H1 (cell line): ENCODE data around the gene AGAP1. TPM values are rescaled to one million over a fixed set of nuclear protein-coding genes. Genes with fewer than 3 reads are reported as not detected.

Source experiments
- CTCF ChIA-PET: fragments of 300-600 bp; sonication (Branson Sonifier 250); formaldehyde crosslinking; loops from one replicate; lab custom pipeline; 2021; ENCODE audit not compliant: partially characterized antibody; lab: Charles Lee
- POLR2A ChIA-PET: fragments of 300-600 bp; sonication (Branson Sonifier 250); formaldehyde crosslinking; loops from one replicate; lab custom pipeline; 2021; ENCODE audit warnings: inconsistent platforms; ENCODE audit not compliant: partially characterized antibody; lab: Charles Lee
- DNase-seq, 2 experiments: peaks; one replicate each; pipeline versions ENCODE4 v3.0.0 to v3.0.0-alpha.2; 2010 to 2022; ENCODE audit warnings: low spot score in 2 of 2, low read depth in 1 of 2, mixed read lengths in 1 of 2
- FAIRE-seq: peaks from 2 replicates; lab custom pipeline; 2011; peaks lifted over from hg19 to GRCh38; lab: Jason Lieb, UNC
- H2AFZ ChIP-seq: 2 replicates; pipeline ENCODE4 v1.8.1; 2012; ENCODE audit warnings: low read length, inconsistent platforms
- H2AK5ac ChIP-seq: 2 replicates; pipeline ENCODE4 v1.6.1; 2013; ENCODE audit warnings: low read depth, low read length
- H2BK120ac ChIP-seq: replicated peaks from 2 replicates; pipeline ENCODE3; 2013; ENCODE audit warnings: low read depth, low read length, inconsistent platforms
- H2BK12ac ChIP-seq: 2 replicates; pipeline ENCODE4 v1.6.1; 2013; ENCODE audit warnings: low read depth, low read length
- H2BK15ac ChIP-seq: 2 replicates; pipeline ENCODE4 v1.6.1; 2013; ENCODE audit warnings: low read length
- H2BK20ac ChIP-seq: 2 replicates; pipeline ENCODE4 v1.6.1; 2013; ENCODE audit warnings: low read length
- H2BK5ac ChIP-seq: 2 replicates; pipeline ENCODE4 v1.6.1; 2013; ENCODE audit warnings: low read depth, low read length
- H3K14ac ChIP-seq: 2 replicates; pipeline ENCODE4 v1.6.1; 2013; ENCODE audit warnings: inconsistent platforms; ENCODE audit not compliant: insufficient read length
- H3K18ac ChIP-seq: 2 replicates; pipeline ENCODE4 v1.6.1; 2013; ENCODE audit warnings: low read length; ENCODE audit errors: extremely low read depth
- H3K23ac ChIP-seq: 2 replicates; pipeline ENCODE4 v1.6.1; 2013; ENCODE audit warnings: inconsistent platforms; ENCODE audit not compliant: insufficient read length
- H3K23me2 ChIP-seq: 2 replicates; pipeline ENCODE4 v1.6.1; 2013; ENCODE audit warnings: low read depth, low read length
- H3K27ac ChIP-seq: 2 replicates; pipeline ENCODE4 v1.6.1; 2011; ENCODE audit warnings: low read depth, low read length, inconsistent platforms
- H3K27me3 ChIP-seq, 4 experiments: replicated peaks in 1 of 4; 1 replicate in 1 of 4; 2 replicates in 3 of 4; pipeline versions ENCODE4 v1.6.1 to v1.8.1; 2011 to 2013; ENCODE audit warnings: low read length in 3 of 4, mild to moderate bottlenecking in 3 of 4, inconsistent platforms in 2 of 4, mixed read lengths in 2 of 4, moderate library complexity in 1 of 4; ENCODE audit not compliant: control insufficient read depth in 3 of 4, insufficient read depth in 3 of 4; ENCODE audit errors: extremely low read depth in 1 of 4
- H3K36me3 ChIP-seq, 4 experiments: 2 replicates each; pipeline versions ENCODE4 v1.6.1 to v1.8.1; 2011 to 2013; ENCODE audit warnings: mild to moderate bottlenecking in 4 of 4, low read length in 3 of 4, moderate library complexity in 2 of 4, control low read depth in 1 of 4, inconsistent platforms in 1 of 4; ENCODE audit not compliant: insufficient read depth in 4 of 4, control insufficient read depth in 2 of 4
- H3K4ac ChIP-seq: replicated peaks from 2 replicates; pipeline ENCODE3; 2013; ENCODE audit warnings: low read length, low read depth, mixed read lengths, inconsistent platforms; ENCODE audit not compliant: insufficient read length
- H3K4me1 ChIP-seq, 4 experiments: replicated peaks in 1 of 4; 1 replicate in 1 of 4; 2 replicates in 3 of 4; pipeline versions ENCODE4 v1.6.1 to v1.8.1; 2011 to 2013; ENCODE audit warnings: low read length in 3 of 4, inconsistent platforms in 2 of 4, mixed read lengths in 1 of 4; ENCODE audit not compliant: insufficient read depth in 4 of 4, control insufficient read depth in 3 of 4
- H3K4me2 ChIP-seq, 2 experiments: 2 replicates each; pipeline versions ENCODE4 v1.6.1 to v1.8.1; 2011 to 2013; ENCODE audit warnings: low read depth in 2 of 2, low read length in 2 of 2, control low read depth in 1 of 2, inconsistent platforms in 1 of 2, mild to moderate bottlenecking in 1 of 2; ENCODE audit not compliant: insufficient read depth in 1 of 2
- H3K4me3 ChIP-seq, 4 experiments: fragments of 200-600, 300-600 bp in 1 of 4; sonication (generic), shearing (Covaris generic), sonication (Bioruptor Twin) in 1 of 4; 2 replicates each; pipeline versions ENCODE4 v1.5.1 to v1.8.1; 2011 to 2016; ENCODE audit warnings: low read length in 4 of 4, low read depth in 3 of 4, control low read depth in 2 of 4, inconsistent platforms in 2 of 4, mild to moderate bottlenecking in 2 of 4, mixed read lengths in 1 of 4, moderate library complexity in 1 of 4; ENCODE audit not compliant: insufficient read depth in 2 of 4; ENCODE audit errors: extremely low read depth in 1 of 4
- H3K56ac ChIP-seq: replicated peaks from 2 replicates; pipeline ENCODE3; 2013; ENCODE audit warnings: low read depth, mild to moderate bottlenecking, mixed read lengths, low read length, inconsistent platforms; ENCODE audit not compliant: insufficient read length
- H3K79me1 ChIP-seq: 2 replicates; pipeline ENCODE4 v1.6.1; 2013; ENCODE audit warnings: low read depth, low read length, control low read depth
- H3K79me2 ChIP-seq, 2 experiments: 2 replicates each; pipeline versions ENCODE4 v1.6.1 to v1.8.1; 2012 to 2013; ENCODE audit warnings: low read length in 2 of 2, mild to moderate bottlenecking in 2 of 2, inconsistent platforms in 1 of 2; ENCODE audit not compliant: insufficient read depth in 2 of 2, control insufficient read depth in 1 of 2
- H3K9ac ChIP-seq, 4 experiments: replicated peaks in 1 of 4; 1 replicate in 1 of 4; 2 replicates in 3 of 4; pipeline versions ENCODE4 v1.6.1 to v1.8.1; 2011 to 2013; ENCODE audit warnings: low read depth in 3 of 4, low read length in 3 of 4, control low read depth in 2 of 4, mild to moderate bottlenecking in 2 of 4, moderate library complexity in 2 of 4, inconsistent platforms in 1 of 4; ENCODE audit errors: extremely low read depth in 1 of 4
- H3K9me3 ChIP-seq, 2 experiments: 2 replicates each; pipeline versions ENCODE4 v1.6.1 to v1.8.1; 2012 to 2013; ENCODE audit warnings: mild to moderate bottlenecking in 2 of 2, moderate library complexity in 2 of 2, control low read depth in 1 of 2, inconsistent platforms in 1 of 2, low read depth in 1 of 2, low read length in 1 of 2, mixed read lengths in 1 of 2; ENCODE audit not compliant: insufficient read depth in 2 of 2
- H4K20me1 ChIP-seq, 2 experiments: replicated peaks in 1 of 2; 2 replicates each; pipeline versions ENCODE3 to v1.8.1; 2011 to 2013; ENCODE audit warnings: inconsistent platforms in 2 of 2, low read length in 2 of 2, mild to moderate bottlenecking in 1 of 2; ENCODE audit not compliant: insufficient read depth in 2 of 2, control insufficient read depth in 1 of 2
- H4K5ac ChIP-seq: 2 replicates; pipeline ENCODE4 v1.6.1; 2013; ENCODE audit warnings: low read length, low read depth, mixed read lengths, inconsistent platforms; ENCODE audit not compliant: insufficient read length
- H4K8ac ChIP-seq: 2 replicates; pipeline ENCODE4 v1.8.0; 2013; ENCODE audit warnings: mild to moderate bottlenecking, moderate library complexity, low read length, inconsistent platforms; ENCODE audit not compliant: insufficient read depth; ENCODE audit errors: extremely low read depth
- H4K91ac ChIP-seq: replicated peaks from 2 replicates; pipeline ENCODE3; 2013; ENCODE audit warnings: low read length, mixed read lengths, inconsistent platforms; ENCODE audit not compliant: insufficient read length
- GTF2F1 ChIP-seq: IDR thresholded peaks from 2 replicates; pipeline ENCODE4 v1.6.1; 2012; ENCODE audit warnings: low read depth, low read length, improper control_type of control experiment, borderline replicate concordance
- RAD21 ChIP-seq, 2 experiments: IDR thresholded peaks in 1 of 2; conservative IDR thresholded peaks in 1 of 2; 2 replicates each; pipeline ENCODE4 v1.6.1; 2011; ENCODE audit warnings: low read depth in 2 of 2, low read length in 2 of 2, improper control_type of control experiment in 1 of 2, inconsistent platforms in 1 of 2, mild to moderate bottlenecking in 1 of 2, moderate library complexity in 1 of 2
- RFX5 ChIP-seq: IDR thresholded peaks from 2 replicates; pipeline ENCODE4 v1.6.1; 2011; ENCODE audit warnings: low read depth, low read length, improper control_type of control experiment, borderline replicate concordance
- SAP30 ChIP-seq: fragments of 300-600 bp; sonication (generic); IDR thresholded peaks from 2 replicates; pipeline ENCODE4 v1.7.1; 2012; ENCODE audit warnings: low read length, moderate library complexity, mild to moderate bottlenecking, inconsistent platforms; ENCODE audit not compliant: insufficient read depth, insufficient replicate concordance
- SIN3A ChIP-seq, 2 experiments: IDR thresholded peaks in 1 of 2; conservative IDR thresholded peaks in 1 of 2; 2 replicates each; pipeline ENCODE4 v1.6.1; 2011 to 2012; ENCODE audit warnings: low read length in 2 of 2, improper control_type of control experiment in 1 of 2, low read depth in 1 of 2, mild to moderate bottlenecking in 1 of 2
- SP4 ChIP-seq: IDR thresholded peaks from 2 replicates; pipeline ENCODE4 v1.6.1; 2012; ENCODE audit warnings: low read length, inconsistent platforms
- WGBS, 2 experiments: shearing (Covaris generic) in 1 of 2; methylation state at CpG; one replicate each; pipeline versions ENCODE4 v1.1.6 to v1.1.7; 2013 to 2015; ENCODE audit warnings: low lambda C conversion rate in 2 of 2, mixed read lengths in 2 of 2, inconsistent platforms in 1 of 2, low coverage in 1 of 2, missing lambda C conversion rate in 1 of 2; ENCODE audit not compliant: insufficient replicate concordance in 2 of 2, insufficient coverage in 1 of 2, insufficient read length in 1 of 2; ENCODE audit errors: extremely low coverage in 1 of 2, missing lambda C conversion rate in 1 of 2; 5-methylcytosine and 5-hydroxymethylcytosine counted together
- polyA plus RNA-seq, 7 experiments: library from polyadenylated mRNA; depleted of rRNA in 3 of 7; stranded (reverse) in 5 of 7; unstranded in 2 of 7; fragments of >200 nt in 5 of 7; fragments of 200-250 nt in 2 of 7; gene quantifications; 1 replicate in 5 of 7; 2 replicates in 1 of 7; 4 replicates in 1 of 7; pipeline versions ENCODE4 v1.2.1 to v1.2.3, GENCODE V29; 2011 to 2013; ENCODE audit warnings: missing spikeins in 2 of 7, mixed read lengths in 2 of 7
- total RNA-seq: library from RNA; stranded (reverse); fragmentation: NEBNext Ultra II Directional; extraction: Animal tissue kit (Norgen Biotek cat#: 25700); gene quantifications from 2 replicates; pipeline ENCODE4 v1.2.1, GENCODE V29; 2021

AGAP1 gene
- total and polyA plus RNA-seq, 2 of the 8 experiments (the other 6 are each of a cell fraction or from before 2014, with no cell fraction given): 18.1 to 39.4 TPM

DNA sequence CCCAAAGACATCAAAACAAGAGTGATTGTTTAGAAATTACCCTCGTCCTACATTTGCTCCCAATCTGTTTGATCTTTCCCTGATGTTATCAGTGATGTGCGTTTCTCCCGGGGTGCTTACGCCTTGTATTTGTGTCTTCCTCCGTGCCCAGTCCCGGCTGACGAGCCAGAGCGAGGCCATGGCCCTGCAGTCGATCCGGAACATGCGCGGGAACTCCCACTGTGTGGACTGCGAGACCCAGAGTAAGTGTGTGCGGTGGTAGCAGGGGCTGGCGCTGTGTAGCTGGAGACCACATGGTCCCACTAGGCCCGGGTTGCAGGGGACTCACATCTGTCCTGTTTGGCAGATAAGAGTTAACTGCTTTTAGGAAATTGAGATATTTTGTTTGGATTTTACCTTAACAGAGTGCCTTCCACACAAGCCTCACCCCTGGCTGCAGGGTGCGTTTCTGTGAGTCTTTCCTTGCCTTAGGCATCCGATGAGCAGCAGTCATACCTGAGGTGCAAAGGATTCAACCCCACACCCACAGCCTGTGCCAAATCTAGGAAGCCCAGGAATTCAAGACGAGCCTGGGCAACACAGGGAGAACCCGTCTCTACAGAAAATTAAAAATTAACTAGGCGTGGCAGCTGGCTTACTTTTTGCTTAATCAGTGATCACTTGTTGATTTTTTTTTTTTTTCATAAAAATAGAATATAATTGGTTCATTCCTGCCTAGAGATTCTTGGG, 546.9 kb downstream of the AGAP1 start:
- Histone ChIP-seq H2BK5ac (no peak overlapping the region), H3K23ac (no peak overlapping the region), H3K4me2 (no peak overlapping the region), H2BK20ac (no peak overlapping the region), H3K4me3 (no peak overlapping the region), H3K23me2 (no peaks in the 10 kb centered on the region), H4K20me1 (no peaks in the 10 kb centered on the region), H3K79me2 (no peaks in the 10 kb centered on the region), H3K56ac (no peak overlapping the region), H4K91ac (no peak overlapping the region), H2BK120ac (no peak overlapping the region), H3K9ac (no peak overlapping the region; a peak in 1 of 7 replicates), H2AFZ (no peak overlapping the region), H3K36me3 (0 out of 8 replicates have a peak, but pooled peaks cover 0 to 3% (median 0%) of the 10 kb centered on the region in 4 experiments), H4K8ac (no peak overlapping the region), H2BK12ac (no peak overlapping the region), H3K4ac (no peak overlapping the region), H3K79me1 (no peaks in the 10 kb centered on the region), H3K27me3 (no peaks in the 10 kb centered on the region), H3K18ac (no peak overlapping the region), H2AK5ac (no peak overlapping the region; the same call in 1 of the 2 replicates), H4K5ac (no peak overlapping the region), H3K9me3 (no peaks in the 10 kb centered on the region), H3K4me1 (no peaks in the 10 kb centered on the region; a peak in 1 of 7 replicates), H3K27ac (no peak overlapping the region), H2BK15ac (no peak overlapping the region), H3K14ac (no peak overlapping the region)
- POLR2A ChIA-PET: no interaction called here
- CTCF ChIA-PET: no interaction called here
- 86% methylated on average over 21 of the region's 21 CpGs; no CpG with 5 or more reads in 1 of the 2 experiments for WGBS, 2 experiments
- no peak for DNase-seq
- no peak for FAIRE-seq
- no peak for TF ChIP-seq SP4
- TF ChIP-seq RFX5: no peak
- TF ChIP-seq SIN3A (conservative IDR thresholded peaks at IDR 0.05 in 1 of 2, IDR thresholded peaks at IDR 0.05 in 1 of 2; ENCODE audit: low read depth in 1 of 2, low read length in 2 of 2): no peak
- no peak for TF ChIP-seq GTF2F1
- no peak for TF ChIP-seq RAD21 (IDR thresholded peaks at IDR 0.05 in 1 of 2, conservative IDR thresholded peaks at IDR 0.05 in 1 of 2; ENCODE audit: low read depth in 2 of 2, low read length in 2 of 2)
- TF ChIP-seq SAP30: no peak
